T47D (cell line): ENCODE measurements around the gene CCDC117.
"Not testable (repeated sequence)": the region's sequence is repeated elsewhere in the genome, so short reads cannot be mapped to it uniquely, and the experiment has no call there.

Source experiments
- DNase-seq, 2 experiments: peaks; one replicate each; pipeline versions ENCODE4 v3.0.0 to v3.0.0-alpha.2; 2011 to 2012; ENCODE audit warnings: low read depth in 1 of 2, low spot score in 1 of 2
- JUND ChIP-seq: IDR thresholded peaks from 2 replicates; pipeline ENCODE4 v1.6.1; 2012; ENCODE audit warnings: low read depth
- in situ Hi-C: cut with HindIII; loops from 2 replicates; pipeline ENCODE4 v1.10.0; 2016; ENCODE audit warnings: low sequenced_read_pairs, low pct_unique_long_range_greater_than_20kb

Gene CCDC117

DNA sequence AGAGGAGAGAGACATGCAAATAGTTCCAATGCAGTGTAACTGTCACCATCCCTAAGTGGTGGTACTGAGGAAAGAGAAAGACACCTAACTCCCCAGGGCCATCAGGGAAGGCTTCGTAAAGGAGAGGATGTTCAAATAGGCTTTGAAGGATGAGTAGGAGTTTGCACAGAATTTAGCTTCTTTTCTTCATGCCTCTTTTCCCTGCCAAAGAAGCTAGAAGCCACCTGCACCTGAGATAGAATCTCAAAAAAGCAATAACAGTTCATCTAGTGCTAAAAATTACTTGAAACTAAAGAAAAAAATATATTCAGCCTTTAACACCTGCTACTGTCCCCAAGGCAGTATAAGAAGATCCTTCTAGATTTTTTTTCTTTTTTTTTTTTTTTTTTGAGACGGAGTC, 44.6 kb downstream of the CCDC117 start:
- in situ Hi-C loops, result no loop called here
- DNase-seq, result no peak
- TF ChIP-seq JUND, result no peak

DNA sequence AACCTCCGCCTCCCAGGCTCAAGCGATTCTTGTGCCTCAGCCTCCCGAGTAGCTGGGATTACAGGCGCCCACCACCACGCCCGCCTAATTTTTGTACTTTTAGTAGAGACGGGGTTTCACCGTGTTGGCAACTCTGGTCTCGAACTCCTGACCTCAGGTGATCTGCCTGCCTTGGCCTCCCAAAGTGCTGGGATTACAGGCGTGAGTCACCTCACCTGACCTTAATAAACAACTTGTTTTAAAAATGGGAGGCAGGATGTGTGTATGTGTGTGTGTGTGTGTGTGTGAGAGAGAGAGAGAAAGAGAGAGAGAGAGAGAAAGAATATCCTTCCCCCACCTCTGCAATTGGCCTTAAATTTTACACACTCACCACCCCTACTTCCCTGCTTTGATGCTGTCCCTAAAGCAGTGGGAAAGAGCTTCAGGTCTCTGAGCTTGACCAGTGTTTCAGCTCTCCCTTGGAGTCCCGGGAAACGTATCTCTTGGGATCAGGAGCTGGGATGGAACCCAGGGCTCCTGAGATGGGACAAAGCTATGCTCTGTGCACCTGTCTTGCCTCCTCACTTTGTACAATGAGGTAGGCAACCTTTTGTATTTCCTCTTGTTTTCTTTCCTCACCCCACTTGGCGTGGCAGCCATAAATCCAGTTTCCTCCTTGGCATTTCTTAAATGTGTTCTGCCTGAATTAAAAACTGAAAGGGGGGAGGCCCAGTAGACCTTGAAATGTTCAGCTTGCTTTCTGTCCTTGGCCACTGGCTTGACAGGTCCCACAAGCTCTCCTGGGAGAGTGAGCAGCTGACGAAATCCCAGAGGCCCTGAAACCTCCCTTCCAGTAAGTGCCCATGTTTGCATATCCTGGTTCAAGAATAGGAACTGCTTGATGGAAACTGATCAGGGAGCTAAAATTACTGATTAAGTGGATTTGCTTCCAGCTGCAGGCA, 45.7 kb downstream of the CCDC117 start:
- DNase-seq, result peak; percentile 37 to 99
- in situ Hi-C loops, result no loop called here
- peak; percentile 97 for TF ChIP-seq JUND

DNA sequence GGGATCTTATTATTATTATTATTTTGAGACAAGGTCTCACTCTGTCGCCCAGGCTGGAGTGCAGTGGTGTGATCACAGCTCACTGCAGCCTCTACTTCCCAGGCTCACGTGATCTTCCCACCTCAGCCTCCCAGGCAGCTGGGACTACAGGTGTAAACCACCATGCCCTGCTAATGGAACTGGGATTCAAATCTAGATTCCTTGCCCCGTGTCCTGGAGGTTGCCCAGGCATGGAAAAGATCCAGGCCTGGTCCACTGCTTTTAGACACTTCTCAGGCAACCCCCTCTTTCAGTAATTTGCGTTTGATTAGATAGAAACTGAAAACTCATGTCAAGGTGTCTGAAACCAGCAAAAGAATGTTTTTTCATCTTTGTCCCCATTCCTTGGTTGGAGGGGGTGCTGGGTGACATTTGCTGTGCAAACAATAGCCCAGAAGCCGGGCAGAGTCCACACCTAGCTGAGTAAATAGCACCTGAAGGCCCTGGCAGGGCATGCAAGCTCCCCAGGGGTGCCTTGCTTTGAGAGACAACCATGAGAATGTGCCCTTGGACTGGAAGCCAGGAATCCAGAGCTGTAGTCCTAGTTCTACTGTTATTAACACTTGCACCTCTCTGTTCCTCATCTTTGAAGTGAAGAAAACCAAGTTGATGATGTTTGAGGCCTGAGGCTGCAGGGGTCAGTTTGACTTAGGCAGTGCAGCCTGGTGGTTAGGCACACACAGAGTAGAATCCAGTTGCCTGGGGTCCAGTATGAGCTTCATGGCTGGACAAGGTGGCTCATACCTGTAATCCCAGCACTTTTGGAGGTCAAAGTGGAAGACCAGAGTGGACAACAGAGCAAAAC, 47.0 kb downstream of the CCDC117 start:
- in situ Hi-C loops, result no loop called here
- DNase-seq, result peak in 1 of 2 experiments; percentile 99

DNA sequence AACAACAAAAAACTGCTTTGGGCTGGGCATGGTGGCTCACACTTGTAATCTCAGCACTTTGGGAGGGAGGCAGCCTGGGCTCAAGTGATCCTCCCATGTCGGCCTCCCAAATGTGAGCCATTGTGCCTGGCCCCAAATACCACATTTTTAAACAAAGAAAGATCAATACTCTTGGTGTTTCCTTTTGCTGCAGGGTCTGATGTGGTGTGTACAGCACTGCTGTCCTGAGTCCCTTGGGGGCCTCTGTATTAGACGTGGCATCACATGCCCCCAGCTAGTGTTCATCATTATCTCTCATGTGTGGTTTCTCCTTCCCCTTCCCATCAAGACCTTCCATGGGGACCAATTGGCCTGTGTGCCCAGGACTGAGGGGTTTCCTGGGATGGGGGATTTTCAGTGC, 48.4 kb downstream of the CCDC117 start:
- in situ Hi-C loops, result no loop called here
- no peak for TF ChIP-seq JUND
- peak in 1 of 2 experiments; percentile 24 for DNase-seq

More for the DNA sequence above, 47.0 kb downstream of the CCDC117 start:
- peak; percentile 86; the same call in 1 of the 2 replicates for TF ChIP-seq JUND

DNA sequence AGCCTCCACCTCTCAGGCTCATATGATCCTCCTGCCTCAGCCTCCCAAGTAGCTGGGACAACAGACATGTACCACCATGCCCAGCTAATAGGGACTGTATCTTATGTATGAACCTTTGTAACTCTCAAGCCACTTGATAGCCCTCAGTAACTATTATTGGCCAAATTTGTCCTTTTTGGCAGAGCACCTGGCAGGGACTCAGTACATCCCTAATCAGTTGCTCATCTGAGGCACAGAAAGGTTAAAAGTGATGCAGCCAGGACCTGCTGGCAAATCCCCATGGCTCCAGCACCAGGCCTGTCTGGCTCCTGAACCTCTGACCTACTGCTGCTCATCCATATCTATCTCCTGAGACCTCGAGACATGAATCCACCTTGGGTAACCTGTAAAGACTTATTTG, 49.0 kb downstream of the CCDC117 start:
- no peak for DNase-seq
- TF ChIP-seq JUND, result no peak
- in situ Hi-C loops, result no loop called here

DNA sequence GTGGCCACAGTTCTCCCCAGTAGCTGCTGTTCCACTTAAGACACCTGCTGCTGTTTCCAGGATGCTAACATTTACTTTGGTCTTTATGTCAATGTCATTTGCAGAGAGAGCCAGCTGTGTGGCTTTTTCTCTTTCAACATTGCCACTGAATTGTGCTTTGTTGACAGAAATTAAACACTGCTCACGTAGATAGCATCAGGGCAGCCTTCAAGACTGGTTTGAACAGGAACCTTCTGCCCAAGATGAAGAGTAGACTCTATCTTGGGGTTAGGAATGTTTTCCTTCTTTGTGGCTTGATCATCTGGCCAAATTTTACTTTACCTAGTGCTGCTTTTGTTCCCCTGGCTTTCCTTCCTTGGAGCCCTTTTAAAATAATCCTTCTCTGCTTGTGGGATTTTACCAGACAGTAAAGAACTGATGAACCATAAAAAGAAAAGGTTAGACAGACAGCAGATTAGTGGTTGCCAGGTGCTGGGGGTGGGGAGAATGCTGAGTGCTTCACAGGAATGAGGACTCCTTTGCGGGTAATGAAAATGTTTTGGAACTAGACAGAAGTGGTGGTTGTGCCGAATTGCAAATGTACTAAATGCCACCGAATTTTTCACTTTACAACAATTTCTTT, 50.5 kb downstream of the CCDC117 start:
- in situ Hi-C loops, result no loop called here
- DNase-seq, result peak in 1 of 2 experiments; percentile 99
- TF ChIP-seq JUND, result peak; percentile 97

DNA sequence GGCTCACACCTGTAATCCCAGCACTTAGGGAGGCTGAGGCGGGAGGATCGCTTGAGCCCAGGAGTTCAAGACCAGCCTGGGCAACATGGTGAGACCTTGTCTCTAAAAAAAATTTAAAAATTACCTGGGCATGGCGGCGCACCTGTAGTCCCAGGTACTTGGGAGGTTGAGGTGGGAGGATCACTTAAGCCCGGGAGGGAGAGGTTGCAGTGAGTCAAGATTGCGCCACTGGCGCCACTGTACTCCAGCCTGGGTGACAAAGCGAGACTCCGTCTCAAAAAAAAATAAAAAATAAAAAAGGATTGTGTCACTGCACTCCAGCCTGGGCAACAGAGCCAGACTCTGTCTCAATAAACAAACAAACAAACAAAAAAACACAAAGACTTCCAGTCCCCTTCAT, 52.0 kb downstream of the CCDC117 start:
- in situ Hi-C loops, DNase-seq: not testable (repeated sequence)

DNA sequence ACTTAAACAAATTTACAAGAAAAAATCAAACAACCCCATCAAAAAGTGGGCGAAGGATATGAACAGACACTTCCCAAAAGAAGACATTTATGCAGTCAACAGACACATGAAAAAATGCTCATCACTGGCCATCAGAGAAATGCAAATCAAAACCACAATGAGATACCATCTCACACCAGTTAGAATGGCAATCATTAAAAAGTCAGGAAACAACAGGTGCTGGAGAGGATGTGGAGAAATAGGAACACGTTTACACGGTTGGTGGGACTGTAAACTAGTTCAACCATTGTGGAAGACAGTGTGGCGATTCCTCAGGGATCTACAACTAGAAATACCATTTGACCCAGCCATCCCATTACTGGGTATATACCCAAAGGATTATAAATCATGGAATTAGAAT, 53.9 kb downstream of the CCDC117 start:
- in situ Hi-C loops, DNase-seq: not testable (repeated sequence)

DNA sequence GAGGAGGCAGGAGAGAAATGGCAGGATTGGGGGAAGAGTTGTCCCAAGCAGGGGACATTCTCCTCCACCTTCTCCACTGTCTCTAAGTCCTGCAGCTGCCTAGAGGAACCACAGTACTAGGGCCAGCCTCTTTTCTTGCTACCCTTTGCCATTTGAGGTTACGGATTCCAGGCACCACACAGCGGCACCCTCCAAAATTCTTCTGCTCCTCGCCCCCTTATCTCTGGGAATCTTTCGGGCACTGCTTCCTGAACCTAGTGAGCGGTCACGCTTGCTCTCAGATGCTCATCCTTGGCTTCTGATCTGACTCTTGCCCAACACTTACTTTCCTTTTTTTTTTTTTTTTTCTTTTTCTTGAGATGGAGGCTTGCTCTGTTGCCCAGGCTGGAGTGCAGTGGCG, 54.4 kb downstream of the CCDC117 start:
- in situ Hi-C loops, result no loop called here
- no peak for TF ChIP-seq JUND
- DNase-seq, result peak in 1 of 2 experiments; percentile 91

DNA sequence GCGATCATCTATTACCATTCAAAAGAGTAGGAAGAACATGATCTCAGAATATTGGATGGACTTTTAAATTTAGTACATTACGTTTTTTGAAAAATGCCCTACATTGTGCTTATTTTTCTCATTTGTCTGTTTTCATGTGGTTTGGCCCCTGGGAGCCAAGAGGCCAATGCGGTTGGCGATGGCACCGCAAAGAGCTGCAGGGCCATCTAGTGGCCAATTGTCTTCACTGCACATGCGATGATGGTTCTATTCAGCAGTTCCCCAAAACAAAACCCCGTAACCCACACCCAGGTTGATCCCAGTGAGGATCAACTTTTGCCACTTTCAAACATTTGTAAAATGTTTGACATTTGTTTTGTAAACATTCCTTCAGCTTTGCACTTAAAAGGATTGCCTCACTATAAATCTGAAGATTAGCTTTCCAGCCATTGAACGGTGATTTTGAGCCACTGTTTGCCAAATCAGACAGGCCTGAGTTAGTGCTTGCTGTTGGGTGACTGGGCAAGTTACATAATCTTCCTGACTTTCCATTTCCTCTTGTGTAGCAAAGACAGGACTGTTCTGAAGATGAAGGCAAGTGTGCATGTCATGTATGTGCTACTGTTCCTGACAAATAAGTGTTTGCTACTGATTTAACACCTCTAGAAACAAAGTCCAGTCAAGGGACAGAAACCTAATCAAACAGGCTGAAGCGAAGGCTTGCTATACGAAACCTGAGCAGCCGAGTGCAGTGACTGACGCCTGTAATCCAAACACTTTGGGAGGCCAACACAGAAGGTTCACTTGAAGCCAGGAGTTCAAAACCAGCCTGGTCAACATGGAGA, 57.1 kb downstream of the CCDC117 start:
- in situ Hi-C loops, result no loop called here
- peak; percentile 16 to 84 for DNase-seq
- TF ChIP-seq JUND, result no peak

DNA sequence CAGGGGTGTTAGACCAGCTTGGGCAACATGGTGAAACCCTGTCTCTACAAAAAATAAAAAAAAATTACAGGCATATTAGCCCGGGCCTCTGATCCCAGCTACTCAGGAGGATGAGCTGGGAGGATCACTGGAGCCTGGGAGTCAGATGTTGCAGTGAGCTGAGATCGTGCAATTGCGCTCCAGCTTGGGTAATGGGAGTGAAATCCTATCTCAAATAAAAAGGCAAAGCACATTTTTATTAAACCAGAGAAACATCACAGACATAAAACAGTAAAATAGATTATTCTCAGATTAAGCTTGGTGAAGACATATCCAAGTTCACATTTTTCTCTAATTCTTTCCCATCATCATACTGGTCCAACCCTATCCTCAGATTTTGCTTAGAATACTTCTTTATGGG, 57.9 kb downstream of the CCDC117 start:
- no peak for DNase-seq
- in situ Hi-C loops, result no loop called here
- TF ChIP-seq JUND, result no peak
